NCI-H82 (cell line): Measurements from ENCODE around the gene THOC1.

ENCODE experiments used
- DNase-seq: peaks from one replicate; lab custom pipeline; 2025; lab: John Stamatoyannopoulos, UW

Gene THOC1

GRCh38 chr18:213505-213904 lies 54.3 kb downstream of the THOC1 start:
- DNase-seq = no peak

DNA sequence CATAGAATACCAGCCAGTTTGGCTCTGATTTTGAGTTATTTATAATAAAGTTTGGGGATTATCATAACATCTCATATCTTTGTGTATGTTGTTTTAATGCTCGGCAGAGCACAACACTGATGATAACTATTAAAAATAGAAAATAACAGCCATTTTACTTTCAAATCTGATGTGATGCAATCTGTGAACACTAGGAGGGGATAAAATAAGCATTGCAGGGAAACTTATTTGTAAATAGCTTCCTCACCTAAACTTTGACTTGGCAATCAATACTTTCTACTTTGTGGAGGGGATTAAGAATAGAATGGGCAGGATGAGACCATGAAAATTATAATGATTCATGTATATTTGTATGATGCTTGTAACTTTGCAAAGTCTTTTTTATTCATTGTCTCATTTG lies 55.1 kb downstream of the THOC1 start:
- DNase-seq = no peak

DNA sequence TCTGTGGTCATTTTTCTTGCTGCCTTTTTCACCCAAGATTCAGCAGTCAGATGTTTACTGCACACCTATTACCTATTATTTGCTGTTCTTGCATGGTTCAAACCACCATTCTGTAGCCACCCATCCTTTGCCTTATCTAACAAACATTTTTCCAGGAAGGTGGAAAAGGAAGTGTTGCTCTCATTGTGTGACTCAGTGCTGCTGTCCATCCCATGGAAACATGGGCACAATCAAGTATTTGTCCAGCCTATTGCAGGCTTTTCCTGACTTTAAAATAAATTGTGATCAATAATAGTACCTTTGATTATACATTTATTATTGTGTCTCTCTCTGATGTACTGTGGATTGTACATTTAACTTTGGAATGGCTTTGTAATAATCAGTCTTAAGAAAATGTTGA lies 56.3 kb downstream of the THOC1 start:
- DNase-seq = no peak

DNA sequence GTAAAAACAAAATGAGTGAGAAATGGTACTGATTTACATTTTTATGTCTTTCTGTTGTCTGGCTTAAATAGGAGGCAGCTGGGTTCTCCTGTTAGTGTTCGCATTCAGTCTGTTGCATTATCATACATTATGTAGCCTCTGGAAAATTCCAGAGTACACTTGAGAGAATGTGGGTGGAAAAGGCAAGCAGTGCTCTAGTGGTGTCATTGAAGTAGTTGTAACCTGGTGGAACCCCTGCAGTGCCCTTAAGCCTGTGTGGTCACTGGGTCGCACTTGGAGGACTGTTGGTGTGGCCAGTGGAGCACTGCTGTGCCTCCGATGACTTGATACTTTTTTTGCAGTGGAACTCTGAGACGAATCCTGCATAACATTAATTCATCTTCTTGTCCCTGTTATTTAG lies 57.1 kb downstream of the THOC1 start:
- DNase-seq = no peak

DNA sequence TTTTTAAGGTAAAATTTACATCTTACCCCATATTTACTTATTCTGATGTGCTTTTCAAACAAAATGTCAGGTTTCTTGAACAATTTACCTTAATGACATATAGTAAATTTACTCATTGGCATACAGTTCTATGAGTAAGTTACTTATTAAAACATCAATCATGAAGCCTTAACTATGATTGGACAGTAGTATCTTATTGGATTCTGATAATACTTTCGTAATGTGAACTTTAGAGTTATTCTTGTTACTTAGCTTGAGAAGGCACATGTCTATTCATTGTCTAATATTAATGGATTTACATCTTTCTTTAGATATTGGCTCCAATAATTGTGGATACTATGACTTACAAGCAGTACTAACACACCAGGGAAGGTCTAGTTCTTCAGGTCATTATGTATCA lies 57.8 kb downstream of the THOC1 start:
- DNase-seq = no peak

DNA sequence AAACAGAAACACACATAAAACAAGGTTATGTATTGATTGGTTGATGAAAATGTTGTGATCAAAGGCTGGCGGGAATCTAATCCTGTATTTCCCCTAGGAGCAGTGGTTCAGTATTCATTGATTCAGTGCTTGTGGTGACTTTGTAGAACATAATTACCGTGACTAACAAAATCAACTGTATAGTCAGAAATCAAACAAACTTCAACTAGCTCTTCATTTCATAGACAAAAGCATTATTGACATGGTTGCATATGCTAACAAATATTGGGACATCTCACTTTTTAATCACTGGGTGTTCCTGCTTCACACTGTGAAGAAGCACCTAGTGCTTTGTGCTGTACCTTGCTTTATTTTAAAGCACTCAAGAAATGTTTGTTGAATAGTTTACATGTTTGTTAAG lies 68.1 kb downstream of the THOC1 start:
- no peak for DNase-seq

DNA sequence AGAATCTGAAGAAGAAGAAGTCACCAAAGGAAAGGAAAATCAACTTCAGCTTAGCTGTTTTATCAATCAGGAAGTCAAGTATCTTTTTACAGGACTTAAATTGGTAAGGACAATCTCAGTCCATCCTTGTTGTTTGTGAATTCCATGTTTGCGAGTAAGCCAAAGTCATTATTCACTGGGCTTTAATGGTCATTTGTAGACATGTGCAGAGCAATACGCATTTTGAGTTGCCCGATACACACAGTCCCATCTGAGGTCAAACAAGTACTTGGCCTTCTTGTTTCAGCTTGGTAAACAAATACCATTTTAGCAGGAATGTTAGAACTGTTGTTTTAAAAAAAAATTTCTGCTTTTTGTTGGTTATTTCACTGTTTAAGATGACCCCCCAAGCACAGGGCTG lies 68.6 kb downstream of the THOC1 start:
- no peak for DNase-seq

GRCh38 chr18:195651-196050 lies 72.2 kb downstream of the THOC1 start:
- DNase-seq = no peak

- no peak for DNase-seq
These were observed 75.0 kb downstream of the THOC1 start for GRCh38 chr18:192801-193200.

DNA sequence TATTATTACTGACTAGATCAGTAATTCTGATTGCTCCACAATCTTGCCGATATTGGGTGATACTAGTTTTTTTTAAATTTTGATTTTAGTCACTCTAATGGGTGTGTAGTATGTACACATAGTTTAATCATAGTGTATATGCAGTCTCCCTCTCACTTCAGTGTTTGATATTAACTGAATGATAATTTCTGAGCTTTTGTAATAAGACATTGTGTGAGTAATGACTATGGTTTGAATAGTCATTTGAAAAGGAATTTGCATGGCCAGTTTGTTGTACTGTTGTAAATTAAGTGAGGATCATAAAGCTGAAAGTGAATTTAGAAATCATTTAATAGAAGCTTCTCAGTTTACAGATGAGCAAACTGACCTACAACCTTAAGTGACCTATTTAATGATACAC lies 76.1 kb downstream of the THOC1 start:
- no peak for DNase-seq

- no peak for DNase-seq
These were observed 78.6 kb downstream of the THOC1 start for GRCh38 chr18:189254-189653.

DNA sequence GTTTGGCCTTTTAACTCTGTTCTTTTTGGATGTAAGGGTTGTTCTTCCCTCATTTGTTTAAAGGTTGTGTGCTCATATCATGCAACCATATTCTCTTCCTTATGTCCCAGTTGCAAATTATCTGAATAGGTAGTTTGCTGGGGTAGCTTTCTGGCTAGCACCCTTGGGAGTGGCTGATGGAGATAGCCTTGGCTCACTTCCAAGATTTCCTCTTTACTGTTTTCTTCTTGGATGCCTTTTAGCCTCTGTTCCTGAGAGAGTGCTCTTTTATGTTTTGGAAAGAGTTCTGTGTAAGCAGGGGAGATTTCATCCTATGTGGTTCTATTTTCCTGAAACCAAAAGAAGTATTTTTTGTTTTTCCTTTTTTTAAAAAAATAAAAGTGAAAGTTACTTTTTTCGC lies 84.1 kb downstream of the THOC1 start:
- peak; percentile 43 for DNase-seq

- DNase-seq = no peak
These were observed 86.1 kb downstream of the THOC1 start for GRCh38 chr18:181711-182110.

GRCh38 chr18:179499-179898 lies 88.3 kb downstream of the THOC1 start:
- no peak for DNase-seq

- DNase-seq = no peak
These were observed 95.5 kb downstream of the THOC1 start for GRCh38 chr18:172361-172760.
